Activated T-cell treated with anti-CD3 and anti-CD28 coated beads, Interleukin-2, amount 50 U/mL, for 72 hours (primary cell): ENCODE results near the gene MIOS. TPM values are rescaled to one million over a fixed set of nuclear protein-coding genes. Genes with fewer than 3 reads are reported as not detected.

Source experiments
- ATAC-seq, 2 donors: fragments of 150-1000 bp; cut with Tn5 transposase; replicated peaks in 1 of 2; 2 replicates each; pipeline ENCODE4 v1.10.0; 2021; ENCODE audit warnings: moderate library complexity in 2 of 2, mild to moderate bottlenecking in 1 of 2
- DNase-seq, 2 donors: peaks; one replicate each; pipeline ENCODE4 v3.0.0; 2021 to 2022; ENCODE audit warnings: mixed read lengths in 1 of 2
- H3K27ac Mint-ChIP-seq: one replicate; pipeline ENCODE4 v1.8.0; 2022; ENCODE audit warnings: mild to moderate bottlenecking, moderate library complexity, mixed read lengths
- H3K27me3 Mint-ChIP-seq: one replicate; pipeline ENCODE4 v1.8.0; 2022; ENCODE audit warnings: low read depth, mixed read lengths
- H3K36me3 Mint-ChIP-seq, 2 donors: one replicate each; pipeline ENCODE4 v1.8.0; 2022; ENCODE audit warnings: mixed read lengths in 2 of 2, mild to moderate bottlenecking in 1 of 2; ENCODE audit not compliant: insufficient read depth in 2 of 2
- H3K4me1 Mint-ChIP-seq: one replicate; pipeline ENCODE4 v1.8.0; 2022; ENCODE audit warnings: low read depth, mixed read lengths
- H3K4me3 Mint-ChIP-seq, 2 donors: one replicate each; pipeline ENCODE4 v1.8.0; 2022; ENCODE audit warnings: mild to moderate bottlenecking in 2 of 2, mixed read lengths in 2 of 2, moderate library complexity in 2 of 2
- H3K9me3 Mint-ChIP-seq, 2 donors: one replicate each; pipeline ENCODE4 v1.8.0; 2022; ENCODE audit warnings: mixed read lengths in 2 of 2
- total RNA-seq, 2 donors: library from RNA; stranded (reverse); gene quantifications; one replicate each; pipeline ENCODE4 v1.2.3, GENCODE V29; 2022

Gene MIOS
- total RNA-seq, 2 donors from 2014 or later = 49.5 to 60.7 TPM

GRCh38 chr7:7577888-7578287 lies 11.2 kb downstream of the MIOS start:
- Mint-ChIP-seq H3K9me3 (no peaks in the 10 kb centered on the region), H3K36me3 (peaks cover 1 to 12% of the 10 kb centered on the region in 2 donors), H3K4me1 (peaks cover 3% of the 10 kb centered on the region), H3K27ac (no peak overlapping the region), H3K27me3 (no peaks in the 10 kb centered on the region), H3K4me3 (no peak overlapping the region)
- no peak for DNase-seq
- no peak for ATAC-seq

- no peak overlapping the region for H3K4me3 Mint-ChIP-seq
- no peaks in the 10 kb centered on the region for H3K4me1 Mint-ChIP-seq
- H3K9me3 Mint-ChIP-seq = no peaks in the 10 kb centered on the region
- no peaks in the 10 kb centered on the region for H3K27me3 Mint-ChIP-seq
- DNase-seq = no peak
- H3K36me3 Mint-ChIP-seq = peaks cover 0 to 8% of the 10 kb centered on the region in 2 donors
- no peak overlapping the region for H3K27ac Mint-ChIP-seq
- no peak for ATAC-seq
Observed at GRCh38 chr7:7579638-7580037, 13.0 kb downstream of the MIOS start.

- peaks cover 0 to 4% of the 10 kb centered on the region in 2 donors for H3K36me3 Mint-ChIP-seq
- H3K27ac Mint-ChIP-seq = no peak overlapping the region
- H3K9me3 Mint-ChIP-seq = no peaks in the 10 kb centered on the region
- DNase-seq = no peak
- peaks cover 5% of the 10 kb centered on the region for H3K4me1 Mint-ChIP-seq
- no peak for ATAC-seq
- H3K27me3 Mint-ChIP-seq = no peaks in the 10 kb centered on the region
- no peak overlapping the region for H3K4me3 Mint-ChIP-seq
Observed at GRCh38 chr7:7581531-7582179, 15.0 kb downstream of the MIOS start.

GRCh38 chr7:7582596-7582995 lies 15.9 kb downstream of the MIOS start:
- Mint-ChIP-seq H3K4me3 (no peak overlapping the region), H3K4me1 (peaks cover 5% of the 10 kb centered on the region), H3K9me3 (no peaks in the 10 kb centered on the region), H3K36me3 (peaks cover 0 to 4% of the 10 kb centered on the region in 2 donors), H3K27ac (no peak overlapping the region), H3K27me3 (no peaks in the 10 kb centered on the region)
- ATAC-seq (no peak), DNase-seq (no peak)

- Mint-ChIP-seq H3K27ac (no peak overlapping the region), H3K27me3 (no peaks in the 10 kb centered on the region)
Observed at GRCh38 chr7:7583731-7584130, 17.0 kb downstream of the MIOS start.

GRCh38 chr7:7584653-7585052 lies 18.0 kb downstream of the MIOS start:
- DNase-seq (no peak), ATAC-seq (no peak)
- H3K36me3 Mint-ChIP-seq = peaks cover 0 to 5% of the 10 kb centered on the region in 2 donors
- H3K4me1 Mint-ChIP-seq = peaks cover 5% of the 10 kb centered on the region
- H3K27ac Mint-ChIP-seq = no peak overlapping the region
- no peak overlapping the region for H3K4me3 Mint-ChIP-seq
- no peaks in the 10 kb centered on the region for H3K9me3 Mint-ChIP-seq
- no peaks in the 10 kb centered on the region for H3K27me3 Mint-ChIP-seq

More at GRCh38 chr7:7583731-7584130, 17.0 kb downstream of the MIOS start:
- DNase-seq = no peak
- H3K36me3 Mint-ChIP-seq = peaks cover 0 to 4% of the 10 kb centered on the region in 2 donors
- H3K4me1 Mint-ChIP-seq = peaks cover 5% of the 10 kb centered on the region
- no peaks in the 10 kb centered on the region for H3K9me3 Mint-ChIP-seq
- H3K4me3 Mint-ChIP-seq = no peak overlapping the region
- no peak for ATAC-seq

- ATAC-seq = no peak
- H3K9me3 Mint-ChIP-seq = no peaks in the 10 kb centered on the region
- H3K27me3 Mint-ChIP-seq = no peaks in the 10 kb centered on the region
- H3K27ac Mint-ChIP-seq = no peak overlapping the region
- H3K4me1 Mint-ChIP-seq = peaks cover 5% of the 10 kb centered on the region
- DNase-seq = no peak
- H3K4me3 Mint-ChIP-seq = no peak overlapping the region
- H3K36me3 Mint-ChIP-seq = peaks cover 0 to 7% of the 10 kb centered on the region in 2 donors
Observed at GRCh38 chr7:7585241-7585928, 18.7 kb downstream of the MIOS start.

GRCh38 chr7:7595451-7595850 lies 28.8 kb downstream of the MIOS start:
- DNase-seq (no peak), ATAC-seq (no peak)
- H3K36me3 Mint-ChIP-seq = peaks cover 5 to 33% of the 10 kb centered on the region in 2 donors
- H3K4me1 Mint-ChIP-seq = no peaks in the 10 kb centered on the region
- H3K27ac Mint-ChIP-seq = no peak overlapping the region
- no peaks in the 10 kb centered on the region for H3K9me3 Mint-ChIP-seq
- no peak overlapping the region for H3K4me3 Mint-ChIP-seq
- H3K27me3 Mint-ChIP-seq = no peaks in the 10 kb centered on the region

- Mint-ChIP-seq H3K27ac (no peak overlapping the region), H3K9me3 (peaks cover 2 to 4% of the 10 kb centered on the region in 2 donors), H3K4me3 (no peak overlapping the region), H3K27me3 (no peaks in the 10 kb centered on the region), H3K4me1 (no peaks in the 10 kb centered on the region), H3K36me3 (peaks cover 10 to 35% of the 10 kb centered on the region in 2 donors)
- no peak for ATAC-seq
- no peak for DNase-seq
Observed at GRCh38 chr7:7596176-7596575, 29.5 kb downstream of the MIOS start.

- Mint-ChIP-seq H3K27ac (no peak overlapping the region), H3K36me3 (peaks cover 0 to 5% of the 10 kb centered on the region in 2 donors), H3K9me3 (no peaks in the 10 kb centered on the region), H3K4me1 (no peaks in the 10 kb centered on the region), H3K4me3 (no peak overlapping the region), H3K27me3 (no peaks in the 10 kb centered on the region)
- DNase-seq (no peak), ATAC-seq (no peak)
Observed at GRCh38 chr7:7607010-7607409, 40.3 kb downstream of the MIOS start.

- Mint-ChIP-seq H3K27ac (no peak overlapping the region), H3K36me3 (peaks cover 0 to 5% of the 10 kb centered on the region in 2 donors)
- no peak for DNase-seq
Observed at GRCh38 chr7:7609330-7609729, 42.6 kb downstream of the MIOS start.

GRCh38 chr7:7612519-7612918 lies 45.8 kb downstream of the MIOS start:
- DNase-seq (no peak), ATAC-seq (no peak)
- Mint-ChIP-seq H3K27me3 (no peaks in the 10 kb centered on the region), H3K27ac (no peak overlapping the region), H3K4me1 (peaks cover 8% of the 10 kb centered on the region), H3K9me3 (no peaks in the 10 kb centered on the region), H3K36me3 (peaks cover 0 to 4% of the 10 kb centered on the region in 2 donors), H3K4me3 (no peak overlapping the region)

More at GRCh38 chr7:7609330-7609729, 42.6 kb downstream of the MIOS start:
- ATAC-seq = no peak
- H3K27me3 Mint-ChIP-seq = no peaks in the 10 kb centered on the region
- H3K4me1 Mint-ChIP-seq = no peaks in the 10 kb centered on the region
- H3K9me3 Mint-ChIP-seq = no peaks in the 10 kb centered on the region
- H3K4me3 Mint-ChIP-seq = no peak overlapping the region

GRCh38 chr7:7613210-7613609 lies 46.5 kb downstream of the MIOS start:
- ATAC-seq = no peak
- Mint-ChIP-seq H3K36me3 (no peaks in the 10 kb centered on the region), H3K9me3 (no peaks in the 10 kb centered on the region), H3K27ac (no peak overlapping the region), H3K27me3 (no peaks in the 10 kb centered on the region), H3K4me3 (no peak overlapping the region), H3K4me1 (peaks cover 11% of the 10 kb centered on the region)
- DNase-seq = no peak
